MM.1S (cell line): ENCODE measurements around the gene CARHSP1.

Experiments
- CTCF ChIP-seq: fragments of 300-600 bp; sonication (generic); IDR thresholded peaks from 2 replicates; pipeline ENCODE4 v1.5.1; 2016; ENCODE audit warnings: antibody characterized with exemption, low read length, mixed read lengths
- EZH2 ChIP-seq: fragments of 300-600 bp; sonication (generic); optimal IDR thresholded peaks from 2 replicates; pipeline ENCODE3; 2017; ENCODE audit warnings: low read depth, mild to moderate bottlenecking, antibody characterized with exemption, low read length, mixed read lengths

GRCh38 chr16:8845699-8846298, 23.0 kb downstream of the CARHSP1 start:
- no peak for TF ChIP-seq CTCF
- no peak for TF ChIP-seq EZH2
